ENCODE data around the gene PSMD13.

- TF ChIP-seq, protein P1, sequence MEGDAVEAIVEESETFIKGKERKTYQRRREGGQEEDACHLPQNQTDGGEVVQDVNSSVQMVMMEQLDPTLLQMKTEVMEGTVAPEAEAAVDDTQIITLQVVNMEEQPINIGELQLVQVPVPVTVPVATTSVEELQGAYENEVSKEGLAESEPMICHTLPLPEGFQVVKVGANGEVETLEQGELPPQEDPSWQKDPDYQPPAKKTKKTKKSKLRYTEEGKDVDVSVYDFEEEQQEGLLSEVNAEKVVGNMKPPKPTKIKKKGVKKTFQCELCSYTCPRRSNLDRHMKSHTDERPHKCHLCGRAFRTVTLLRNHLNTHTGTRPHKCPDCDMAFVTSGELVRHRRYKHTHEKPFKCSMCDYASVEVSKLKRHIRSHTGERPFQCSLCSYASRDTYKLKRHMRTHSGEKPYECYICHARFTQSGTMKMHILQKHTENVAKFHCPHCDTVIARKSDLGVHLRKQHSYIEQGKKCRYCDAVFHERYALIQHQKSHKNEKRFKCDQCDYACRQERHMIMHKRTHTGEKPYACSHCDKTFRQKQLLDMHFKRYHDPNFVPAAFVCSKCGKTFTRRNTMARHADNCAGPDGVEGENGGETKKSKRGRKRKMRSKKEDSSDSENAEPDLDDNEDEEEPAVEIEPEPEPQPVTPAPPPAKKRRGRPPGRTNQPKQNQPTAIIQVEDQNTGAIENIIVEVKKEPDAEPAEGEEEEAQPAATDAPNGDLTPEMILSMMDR (conservative IDR thresholded peaks at IDR 0.05), result no peak
- TF ChIP-seq ZFX (IDR thresholded peaks at IDR 0.05), result no peak
Observed at GRCh38 chr11:283405-284104, 46.8 kb downstream of the PSMD13 start.

All from C4-2B (cell line).